Measurements from ENCODE around the gene ANTXR2.
"Not testable (repeated sequence)": the region's sequence is repeated elsewhere in the genome, so short reads cannot be mapped to it uniquely, and the experiment has no call there.

The ANTXR2 gene

GRCh38 chr4:79907001-79907400 is 166.0 kb downstream of the ANTXR2 start:
- DNase-seq = no peak

- no peak for DNase-seq
Observed at GRCh38 chr4:79906303-79906702, 166.7 kb downstream of the ANTXR2 start.

GRCh38 chr4:79905212-79905611 is 167.8 kb downstream of the ANTXR2 start:
- no peak for DNase-seq

- no peak for DNase-seq
Observed at GRCh38 chr4:79904331-79904730, 168.7 kb downstream of the ANTXR2 start.

- DNase-seq = no peak
Observed at GRCh38 chr4:79900182-79900581, 172.8 kb downstream of the ANTXR2 start.

- DNase-seq = no peak
Observed at GRCh38 chr4:79899481-79899880, 173.5 kb downstream of the ANTXR2 start.

- DNase-seq = no peak
Observed at GRCh38 chr4:79898055-79898454, 175.0 kb downstream of the ANTXR2 start.

- no peak for DNase-seq
Observed at GRCh38 chr4:79897174-79897573, 175.9 kb downstream of the ANTXR2 start.

- no peak for DNase-seq
Observed at GRCh38 chr4:79893456-79893855, 179.6 kb downstream of the ANTXR2 start.

GRCh38 chr4:79889026-79889425 is 184.0 kb downstream of the ANTXR2 start:
- not testable (repeated sequence) for DNase-seq

- DNase-seq = no peak
Observed at GRCh38 chr4:79886557-79886956, 186.5 kb downstream of the ANTXR2 start.

- DNase-seq = no peak
Observed at GRCh38 chr4:79886021-79886420, 187.0 kb downstream of the ANTXR2 start.

GRCh38 chr4:79883290-79883689 is 189.7 kb downstream of the ANTXR2 start:
- no peak for DNase-seq

GRCh38 chr4:79882806-79883205 is 190.2 kb downstream of the ANTXR2 start:
- DNase-seq = no peak

GRCh38 chr4:79881407-79881806 is 191.6 kb downstream of the ANTXR2 start:
- no peak for DNase-seq

- no peak for DNase-seq
Observed at GRCh38 chr4:79877511-79877910, 195.5 kb downstream of the ANTXR2 start.

GRCh38 chr4:79875344-79875899 is 197.6 kb downstream of the ANTXR2 start:
- no peak for DNase-seq

GRCh38 chr4:79874197-79874596 is 198.8 kb downstream of the ANTXR2 start:
- no peak for DNase-seq

- DNase-seq = no peak
Observed at GRCh38 chr4:79872738-79873137, 200.3 kb downstream of the ANTXR2 start.

GRCh38 chr4:79871961-79872360 is 201.1 kb downstream of the ANTXR2 start:
- no peak for DNase-seq

- DNase-seq = no peak
Observed at GRCh38 chr4:79869597-79870237, 203.3 kb downstream of the ANTXR2 start.

- no peak for DNase-seq
Observed at GRCh38 chr4:79865201-79865597, 207.8 kb downstream of the ANTXR2 start.

- no peak for DNase-seq
Observed at GRCh38 chr4:79864500-79865200, 208.4 kb downstream of the ANTXR2 start.

- no peak for DNase-seq
Observed at GRCh38 chr4:79863333-79863732, 209.7 kb downstream of the ANTXR2 start.

Measured in CD4-positive, alpha-beta T cell treated with Interleukin-21 for 1 hour (primary cell).